K562 (cell line): ENCODE measurements around the gene ASB13. TPM values are rescaled to one million over a fixed set of nuclear protein-coding genes. Genes with fewer than 3 reads are reported as not detected.

Experiments used
- GABPB1 ChIP-seq: sonication (generic); formaldehyde crosslinking; IDR thresholded peaks from 2 replicates; pipeline ENCODE4 v1.8.0; 2022; ENCODE audit warnings: mild to moderate bottlenecking, missing genetic modification reagents
- MYBL2 ChIP-seq, 2 experiments: fragments of 450-650 bp in 1 of 2; sonication (generic) in 1 of 2; formaldehyde crosslinking in 1 of 2; IDR thresholded peaks; 2 replicates each; pipeline versions ENCODE4 v1.6.1 to v1.8.1; 2017 to 2022; ENCODE audit warnings: borderline replicate concordance in 1 of 2, inconsistent platforms in 1 of 2, low read depth in 1 of 2, mild to moderate bottlenecking in 1 of 2, missing genetic modification reagents in 1 of 2, moderate library complexity in 1 of 2
- NR2C1 ChIP-seq, 2 experiments: fragments of 450-650 bp; IDR thresholded peaks; 2 replicates each; pipeline ENCODE4 v1.6.1; 2017; ENCODE audit warnings: mild to moderate bottlenecking in 2 of 2, antibody characterized with exemption in 1 of 2, inconsistent platforms in 1 of 2, missing compliant biosample characterization in 1 of 2, missing genetic modification characterization in 1 of 2
- OTX1 ChIP-seq: fragments of 450-650 bp; formaldehyde crosslinking; IDR thresholded peaks from 2 replicates; pipeline ENCODE4 v1.4.0; 2022; ENCODE audit warnings: mild to moderate bottlenecking
- TCF3 ChIP-seq: sonication (generic); formaldehyde crosslinking; IDR thresholded peaks from 2 replicates; pipeline ENCODE4 v1.4.0; 2020; ENCODE audit warnings: mild to moderate bottlenecking, missing genetic modification reagents
- YBX1 ChIP-seq: fragments of 450-650 bp; IDR thresholded peaks from 2 replicates; pipeline ENCODE4 v1.7.1; 2016; ENCODE audit warnings: mild to moderate bottlenecking
- ZEB2 ChIP-seq: fragments of 450-650 bp; IDR thresholded peaks from 2 replicates; pipeline ENCODE4 v1.6.1; 2016
- ZNF408 ChIP-seq: fragments of 250-450 bp; sonication (Bioruptor Pico); IDR thresholded peaks from 2 replicates; pipeline ENCODE4 v1.4.0; 2020; ENCODE audit warnings: low read depth, mild to moderate bottlenecking, moderate library complexity
- ZNF444 ChIP-seq: fragments of 250-450 bp; sonication (Bioruptor Pico); IDR thresholded peaks from 2 replicates; pipeline ENCODE4 v1.4.0; 2020; ENCODE audit warnings: mild to moderate bottlenecking, moderate library complexity
- polyA plus RNA-seq, 8 experiments: library from polyadenylated mRNA; depleted of rRNA in 4 of 8; stranded (reverse) in 5 of 8; unstranded in 3 of 8; fragments of >200 nt; fragmentation: Nextera tagmentation in 2 of 8; fragmentation: Illumina TruSeq in 1 of 8; extraction: Ambion mirVana in 2 of 8; extraction: Trizol in 1 of 8; gene quantifications; 2 replicates each; pipeline versions ENCODE4 v1.2.1 to v1.2.3, GENCODE V29; 2011 to 2014; ENCODE audit warnings: inconsistent platforms in 1 of 8, missing spikeins in 1 of 8
- total RNA-seq, 7 experiments: library from RNA; depleted of rRNA in 6 of 7; stranded (reverse); fragments of >200 nt in 6 of 7; fragmentation: Illumina TruSeq in 2 of 7; extraction: Trizol in 2 of 7; gene quantifications; 2 replicates each; pipeline versions ENCODE4 v1.2.1 to v1.2.3, GENCODE V29; 2011 to 2021; ENCODE audit warnings: low replicate concordance in 1 of 7
- TF ChIP-seq, protein P1 (sequence below): sonication (generic); formaldehyde crosslinking; IDR thresholded peaks from 2 replicates; pipeline ENCODE4 v1.8.1; 2023; ENCODE audit warnings: mild to moderate bottlenecking, missing genetic modification reagents
- TF ChIP-seq, protein P2 (sequence below): fragments of 250-450 bp; sonication (Bioruptor Pico); IDR thresholded peaks from 2 replicates; pipeline ENCODE4 v1.8.0; 2021; ENCODE audit warnings: moderate library complexity, mild to moderate bottlenecking, inconsistent platforms
- TF ChIP-seq, protein P3 (sequence below): sonication (generic); formaldehyde crosslinking; IDR thresholded peaks from 2 replicates; pipeline ENCODE4 v1.8.0; 2022; ENCODE audit warnings: mild to moderate bottlenecking, missing genetic modification reagents
- TF ChIP-seq, protein P4 (sequence below): fragments of 450-650 bp; IDR thresholded peaks from 2 replicates; pipeline ENCODE4 v1.6.1; 2016; ENCODE audit warnings: low read depth, mild to moderate bottlenecking, moderate library complexity
- TF ChIP-seq, protein P5 (sequence below): fragments of 450-650 bp; formaldehyde crosslinking; conservative IDR thresholded peaks from 2 replicates; pipeline ENCODE4 v1.4.0; 2022; ENCODE audit warnings: mild to moderate bottlenecking, missing genetic modification characterization
- TF ChIP-seq, protein P6 (sequence below): sonication (generic); formaldehyde crosslinking; IDR thresholded peaks from 2 replicates; pipeline ENCODE4 v1.9.0; 2022; ENCODE audit warnings: mild to moderate bottlenecking, missing genetic modification reagents
- TF ChIP-seq, protein P7 (sequence below): fragments of 250-450 bp; sonication (Bioruptor Pico); IDR thresholded peaks from 2 replicates; pipeline ENCODE4 v1.5.0; 2022; ENCODE audit warnings: mild to moderate bottlenecking

The ASB13 gene
- total and polyA plus RNA-seq, 9 of the 15 experiments (the other 6 are each of a cell fraction or from before 2014, with no cell fraction given): 5.2 to 28.8 (median 16.9) TPM

DNA sequence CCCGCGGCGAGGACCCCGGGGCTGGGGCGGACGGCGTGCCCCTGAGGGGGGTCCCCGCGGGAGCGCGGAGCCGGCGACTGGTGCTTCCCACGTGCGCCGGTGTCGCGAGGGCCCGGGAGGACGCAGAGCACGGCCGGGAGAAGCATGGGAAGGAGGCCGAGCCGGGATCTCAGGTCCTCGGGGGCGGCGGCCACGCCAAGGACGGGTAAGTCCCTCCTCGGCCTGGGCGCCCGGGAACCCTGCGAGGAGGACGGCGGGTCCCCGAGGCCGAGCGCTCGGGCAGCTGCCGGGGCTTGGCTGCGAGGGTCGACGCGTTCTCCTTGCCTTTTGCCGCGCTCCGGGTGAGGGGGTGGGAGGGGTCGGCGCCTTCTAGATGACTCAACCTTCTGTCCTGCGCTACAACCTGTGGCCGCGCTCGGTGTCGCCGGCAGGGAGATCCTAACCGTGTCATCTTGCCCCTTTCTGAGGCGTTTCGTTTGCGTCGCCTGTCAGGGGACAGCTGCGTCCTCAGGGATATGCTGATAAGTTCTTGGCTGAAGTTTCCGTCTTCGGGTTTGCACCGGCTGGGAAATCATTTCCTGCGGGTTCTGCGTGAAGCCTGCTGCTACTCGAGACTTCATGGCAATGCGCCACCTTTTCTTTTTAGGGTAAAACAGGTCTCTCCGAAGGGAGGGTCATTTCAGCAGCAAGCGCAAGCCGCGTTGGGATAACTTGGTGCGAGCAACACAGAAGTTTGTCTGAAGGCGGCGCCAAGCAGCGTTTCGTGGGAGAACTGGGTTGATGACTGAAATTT lies 18.8 kb upstream of the ASB13 start (continued):
- TF ChIP-seq, protein P1, sequence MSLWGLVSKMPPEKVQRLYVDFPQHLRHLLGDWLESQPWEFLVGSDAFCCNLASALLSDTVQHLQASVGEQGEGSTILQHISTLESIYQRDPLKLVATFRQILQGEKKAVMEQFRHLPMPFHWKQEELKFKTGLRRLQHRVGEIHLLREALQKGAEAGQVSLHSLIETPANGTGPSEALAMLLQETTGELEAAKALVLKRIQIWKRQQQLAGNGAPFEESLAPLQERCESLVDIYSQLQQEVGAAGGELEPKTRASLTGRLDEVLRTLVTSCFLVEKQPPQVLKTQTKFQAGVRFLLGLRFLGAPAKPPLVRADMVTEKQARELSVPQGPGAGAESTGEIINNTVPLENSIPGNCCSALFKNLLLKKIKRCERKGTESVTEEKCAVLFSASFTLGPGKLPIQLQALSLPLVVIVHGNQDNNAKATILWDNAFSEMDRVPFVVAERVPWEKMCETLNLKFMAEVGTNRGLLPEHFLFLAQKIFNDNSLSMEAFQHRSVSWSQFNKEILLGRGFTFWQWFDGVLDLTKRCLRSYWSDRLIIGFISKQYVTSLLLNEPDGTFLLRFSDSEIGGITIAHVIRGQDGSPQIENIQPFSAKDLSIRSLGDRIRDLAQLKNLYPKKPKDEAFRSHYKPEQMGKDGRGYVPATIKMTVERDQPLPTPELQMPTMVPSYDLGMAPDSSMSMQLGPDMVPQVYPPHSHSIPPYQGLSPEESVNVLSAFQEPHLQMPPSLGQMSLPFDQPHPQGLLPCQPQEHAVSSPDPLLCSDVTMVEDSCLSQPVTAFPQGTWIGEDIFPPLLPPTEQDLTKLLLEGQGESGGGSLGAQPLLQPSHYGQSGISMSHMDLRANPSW (CRISPR knock-in tag): 0 out of 2 replicates have a peak, but pooled peaks have one; percentile 31
- TF ChIP-seq MYBL2 (IDR thresholded peaks at IDR 0.05; ENCODE audit: low read depth) (no peak), MYBL2 (CRISPR knock-in tag; IDR thresholded peaks at IDR 0.05; ENCODE audit: borderline replicate concordance) (no peak), ZNF444 (CRISPR knock-in tag) (no peak), NR2C1 (IDR thresholded peaks at IDR 0.05) (no peak), NR2C1 (tag; IDR thresholded peaks at IDR 0.05) (no peak; the same call in 1 of the 2 replicates), TCF3 (CRISPR knock-in tag) (peak; percentile 25; the same call in 1 of the 2 replicates), ZNF408 (CRISPR knock-in tag) (no peak), OTX1 (no peak), ZEB2 (no peak), GABPB1 (CRISPR knock-in tag) (peak; percentile 17; the same call in 1 of the 2 replicates), YBX1 (no peak)
- TF ChIP-seq, protein P2, sequence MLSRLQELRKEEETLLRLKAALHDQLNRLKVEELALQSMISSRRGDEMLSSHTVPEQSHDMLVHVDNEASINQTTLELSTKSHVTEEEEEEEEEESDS (CRISPR knock-in tag): no peak
- TF ChIP-seq, protein P3, sequence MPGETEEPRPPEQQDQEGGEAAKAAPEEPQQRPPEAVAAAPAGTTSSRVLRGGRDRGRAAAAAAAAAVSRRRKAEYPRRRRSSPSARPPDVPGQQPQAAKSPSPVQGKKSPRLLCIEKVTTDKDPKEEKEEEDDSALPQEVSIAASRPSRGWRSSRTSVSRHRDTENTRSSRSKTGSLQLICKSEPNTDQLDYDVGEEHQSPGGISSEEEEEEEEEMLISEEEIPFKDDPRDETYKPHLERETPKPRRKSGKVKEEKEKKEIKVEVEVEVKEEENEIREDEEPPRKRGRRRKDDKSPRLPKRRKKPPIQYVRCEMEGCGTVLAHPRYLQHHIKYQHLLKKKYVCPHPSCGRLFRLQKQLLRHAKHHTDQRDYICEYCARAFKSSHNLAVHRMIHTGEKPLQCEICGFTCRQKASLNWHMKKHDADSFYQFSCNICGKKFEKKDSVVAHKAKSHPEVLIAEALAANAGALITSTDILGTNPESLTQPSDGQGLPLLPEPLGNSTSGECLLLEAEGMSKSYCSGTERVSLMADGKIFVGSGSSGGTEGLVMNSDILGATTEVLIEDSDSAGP (CRISPR knock-in tag): no peak
- TF ChIP-seq, protein P4, sequence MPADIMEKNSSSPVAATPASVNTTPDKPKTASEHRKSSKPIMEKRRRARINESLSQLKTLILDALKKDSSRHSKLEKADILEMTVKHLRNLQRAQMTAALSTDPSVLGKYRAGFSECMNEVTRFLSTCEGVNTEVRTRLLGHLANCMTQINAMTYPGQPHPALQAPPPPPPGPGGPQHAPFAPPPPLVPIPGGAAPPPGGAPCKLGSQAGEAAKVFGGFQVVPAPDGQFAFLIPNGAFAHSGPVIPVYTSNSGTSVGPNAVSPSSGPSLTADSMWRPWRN: no peak
- TF ChIP-seq, protein P5, sequence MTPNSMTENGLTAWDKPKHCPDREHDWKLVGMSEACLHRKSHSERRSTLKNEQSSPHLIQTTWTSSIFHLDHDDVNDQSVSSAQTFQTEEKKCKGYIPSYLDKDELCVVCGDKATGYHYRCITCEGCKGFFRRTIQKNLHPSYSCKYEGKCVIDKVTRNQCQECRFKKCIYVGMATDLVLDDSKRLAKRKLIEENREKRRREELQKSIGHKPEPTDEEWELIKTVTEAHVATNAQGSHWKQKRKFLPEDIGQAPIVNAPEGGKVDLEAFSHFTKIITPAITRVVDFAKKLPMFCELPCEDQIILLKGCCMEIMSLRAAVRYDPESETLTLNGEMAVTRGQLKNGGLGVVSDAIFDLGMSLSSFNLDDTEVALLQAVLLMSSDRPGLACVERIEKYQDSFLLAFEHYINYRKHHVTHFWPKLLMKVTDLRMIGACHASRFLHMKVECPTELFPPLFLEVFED: no peak
- TF ChIP-seq, protein P6, sequence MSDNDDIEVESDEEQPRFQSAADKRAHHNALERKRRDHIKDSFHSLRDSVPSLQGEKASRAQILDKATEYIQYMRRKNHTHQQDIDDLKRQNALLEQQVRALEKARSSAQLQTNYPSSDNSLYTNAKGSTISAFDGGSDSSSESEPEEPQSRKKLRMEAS (CRISPR knock-in tag): no peak
- TF ChIP-seq, protein P7, sequence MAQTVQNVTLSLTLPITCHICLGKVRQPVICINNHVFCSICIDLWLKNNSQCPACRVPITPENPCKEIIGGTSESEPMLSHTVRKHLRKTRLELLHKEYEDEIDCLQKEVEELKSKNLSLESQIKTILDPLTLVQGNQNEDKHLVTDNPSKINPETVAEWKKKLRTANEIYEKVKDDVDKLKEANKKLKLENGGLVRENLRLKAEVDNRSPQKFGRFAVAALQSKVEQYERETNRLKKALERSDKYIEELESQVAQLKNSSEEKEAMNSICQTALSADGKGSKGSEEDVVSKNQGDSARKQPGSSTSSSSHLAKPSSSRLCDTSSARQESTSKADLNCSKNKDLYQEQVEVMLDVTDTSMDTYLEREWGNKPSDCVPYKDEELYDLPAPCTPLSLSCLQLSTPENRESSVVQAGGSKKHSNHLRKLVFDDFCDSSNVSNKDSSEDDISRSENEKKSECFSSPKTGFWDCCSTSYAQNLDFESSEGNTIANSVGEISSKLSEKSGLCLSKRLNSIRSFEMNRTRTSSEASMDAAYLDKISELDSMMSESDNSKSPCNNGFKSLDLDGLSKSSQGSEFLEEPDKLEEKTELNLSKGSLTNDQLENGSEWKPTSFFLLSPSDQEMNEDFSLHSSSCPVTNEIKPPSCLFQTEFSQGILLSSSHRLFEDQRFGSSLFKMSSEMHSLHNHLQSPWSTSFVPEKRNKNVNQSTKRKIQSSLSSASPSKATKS (CRISPR knock-in tag): no peak
